HepG2 (cell line): ENCODE data around the gene RHBDD2. TPM values are rescaled to one million over a fixed set of nuclear protein-coding genes. Genes with fewer than 3 reads are reported as not detected.

Source experiments
- BCL3 ChIP-seq: sonication (generic); formaldehyde crosslinking; IDR thresholded peaks from 2 replicates; pipeline ENCODE4 v1.5.1; 2020; ENCODE audit warnings: mild to moderate bottlenecking, missing genetic modification reagents, moderate library complexity
- CCDC6 ChIP-seq: sonication (generic); formaldehyde crosslinking; IDR thresholded peaks from 2 replicates; pipeline ENCODE4 v1.8.1; 2022; ENCODE audit warnings: mild to moderate bottlenecking, missing genetic modification reagents, moderate library complexity
- CENPBD1 ChIP-seq: sonication (generic); formaldehyde crosslinking; IDR thresholded peaks from 2 replicates; pipeline ENCODE4 v1.8.0; 2022; ENCODE audit warnings: missing genetic modification reagents, low read depth, mild to moderate bottlenecking, borderline replicate concordance
- EHMT2 ChIP-seq: fragments of 200-600 bp; sonication (generic); IDR thresholded peaks from 2 replicates; pipeline ENCODE4 v1.7.0; 2017; ENCODE audit warnings: antibody characterized with exemption, low read depth, low read length, borderline replicate concordance
- FOXO1 ChIP-seq: sonication (generic); formaldehyde crosslinking; IDR thresholded peaks from 2 replicates; pipeline ENCODE4 v1.4.0; 2020; ENCODE audit warnings: missing genetic modification reagents
- HMG20B ChIP-seq: conservative IDR thresholded peaks from 2 replicates; pipeline ENCODE4 v1.6.1; 2016; ENCODE audit warnings: missing genetic modification reagents, missing compliant biosample characterization
- ISL2 ChIP-seq: sonication (generic); formaldehyde crosslinking; IDR thresholded peaks from 2 replicates; pipeline ENCODE4 v1.5.0; 2020; ENCODE audit warnings: missing genetic modification reagents
- KAT2B ChIP-seq: fragments of 150-350 bp; IDR thresholded peaks from 2 replicates; pipeline ENCODE4 v1.6.1; 2014; ENCODE audit warnings: low read depth, low read length, borderline replicate concordance
- KDM6A ChIP-seq: IDR thresholded peaks from 2 replicates; pipeline ENCODE4 v1.6.1; 2016; ENCODE audit warnings: low read depth
- KLF11 ChIP-seq: IDR thresholded peaks from 2 replicates; pipeline ENCODE4 v1.6.1; 2016; ENCODE audit warnings: missing compliant biosample characterization
- PITX1 ChIP-seq: sonication (generic); formaldehyde crosslinking; IDR thresholded peaks from 2 replicates; pipeline ENCODE4 v1.5.1; 2020; ENCODE audit warnings: mild to moderate bottlenecking, missing genetic modification reagents
- RARA ChIP-seq: IDR thresholded peaks from 2 replicates; pipeline ENCODE4 v1.6.1; 2016; ENCODE audit warnings: missing genetic modification reagents, missing compliant biosample characterization
- SP2 ChIP-seq: sonication (generic); formaldehyde crosslinking; IDR thresholded peaks from 2 replicates; pipeline ENCODE4 v1.5.1; 2020; ENCODE audit warnings: mild to moderate bottlenecking, missing genetic modification reagents
- SRF ChIP-seq: IDR thresholded peaks from 2 replicates; pipeline ENCODE4 v1.6.1; 2011; ENCODE audit warnings: mild to moderate bottlenecking, low read depth, low read length, moderate library complexity
- SRSF9 ChIP-seq: fragments of 200-400 bp; formaldehyde crosslinking; IDR thresholded peaks from 2 replicates; pipeline ENCODE4 v1.6.1; 2018; ENCODE audit warnings: borderline replicate concordance, mild to moderate bottlenecking, low read depth, low read length; ENCODE audit not compliant: insufficient read depth, poor library complexity, severe bottlenecking
- STAT6 ChIP-seq: sonication (generic); formaldehyde crosslinking; IDR thresholded peaks from 2 replicates; pipeline ENCODE4 v1.4.0; 2020; ENCODE audit warnings: missing genetic modification reagents, mild to moderate bottlenecking, borderline replicate concordance
- TAF15 ChIP-seq: fragments of 200-400 bp; formaldehyde crosslinking; IDR thresholded peaks from one replicate; pipeline ENCODE4 v1.6.1; 2018; ENCODE audit warnings: mild to moderate bottlenecking, low read depth, low read length; ENCODE audit not compliant: poor library complexity, severe bottlenecking
- ZNF12 ChIP-seq: sonication (generic); formaldehyde crosslinking; IDR thresholded peaks from 2 replicates; pipeline ENCODE4 v1.5.0; 2020; ENCODE audit warnings: missing genetic modification reagents
- ZNF121 ChIP-seq: sonication (generic); formaldehyde crosslinking; IDR thresholded peaks from 2 replicates; pipeline ENCODE4 v1.5.0; 2020; ENCODE audit warnings: mild to moderate bottlenecking, missing genetic modification reagents
- ZNF441 ChIP-seq: sonication (generic); formaldehyde crosslinking; IDR thresholded peaks from 2 replicates; pipeline ENCODE4 v1.7.0; 2021; ENCODE audit warnings: missing genetic modification reagents, borderline replicate concordance
- ZNF558 ChIP-seq: sonication (generic); formaldehyde crosslinking; IDR thresholded peaks from 2 replicates; pipeline ENCODE4 v1.9.0; 2022; ENCODE audit warnings: mild to moderate bottlenecking, missing genetic modification reagents, borderline replicate concordance
- ZNF710 ChIP-seq: sonication (generic); formaldehyde crosslinking; IDR thresholded peaks from 2 replicates; pipeline ENCODE4 v1.5.0; 2020; ENCODE audit warnings: mild to moderate bottlenecking, missing genetic modification reagents, borderline replicate concordance
- polyA plus RNA-seq, 8 experiments: library from polyadenylated mRNA; depleted of rRNA in 3 of 8; stranded (reverse) in 7 of 8; unstranded in 1 of 8; fragments of >200 nt; fragmentation: Illumina TruSeq in 4 of 8; extraction: Trizol in 4 of 8; gene quantifications; 2 replicates each; pipeline versions ENCODE4 v1.2.1 to v1.2.3, GENCODE V29; 2011 to 2016; ENCODE audit warnings: low read depth in 4 of 8, missing spikeins in 1 of 8, mixed read lengths in 1 of 8; ENCODE audit not compliant: insufficient read depth in 1 of 8
- total RNA-seq, 5 experiments: library from RNA; depleted of rRNA; stranded (reverse); fragments of >200 nt; fragmentation: Illumina TruSeq; extraction: Trizol; gene quantifications; 2 replicates each; pipeline ENCODE4 v1.2.3, GENCODE V29; 2016; ENCODE audit warnings: low read depth in 1 of 5

RHBDD2 gene
- total and polyA plus RNA-seq, 2 of the 13 experiments (the other 11 are each of a cell fraction or from before 2014, with no cell fraction given) = 23.1 to 26.4 TPM

- no peak for TF ChIP-seq STAT6 (CRISPR knock-in tag)
- TF ChIP-seq CCDC6 (CRISPR knock-in tag) = no peak
- peak; percentile 38; the same call in 1 of the 2 replicates for TF ChIP-seq ZNF441
- no peak for TF ChIP-seq TAF15
- peak; percentile 70 for TF ChIP-seq ISL2
- no peak for TF ChIP-seq PITX1
- peak; percentile 93 for TF ChIP-seq ZNF558 (CRISPR knock-in tag)
- peak; percentile 69 for TF ChIP-seq FOXO1 (CRISPR knock-in tag)
- TF ChIP-seq ZNF710 (CRISPR knock-in tag) = peak; percentile 44; the same call in 1 of the 2 replicates
- TF ChIP-seq SP2 (CRISPR knock-in tag) = no peak
- no peak for TF ChIP-seq EHMT2
- peak; percentile 26; the same call in 1 of the 2 replicates for TF ChIP-seq ZNF12 (CRISPR knock-in tag)
- no peak for TF ChIP-seq HMG20B (CRISPR knock-in tag)
- no peak for TF ChIP-seq KAT2B
- no peak for TF ChIP-seq KLF11
- peak; percentile 80 for TF ChIP-seq BCL3 (CRISPR knock-in tag)
- no peak for TF ChIP-seq SRSF9
- no peak for TF ChIP-seq RARA
- no peak for TF ChIP-seq ZNF121 (CRISPR knock-in tag)
- TF ChIP-seq CENPBD1 (CRISPR knock-in tag) = no peak
- TF ChIP-seq KDM6A (CRISPR knock-in tag) = no peak
- no peak for TF ChIP-seq SRF
Measured at GRCh38 chr7:75878769-75879611, at the start of gene RHBDD2 (continued).
